ENCODE measurements around the gene CCDC159.
"Not testable (repeated sequence)": the region's sequence is repeated elsewhere in the genome, so short reads cannot be mapped to it uniquely, and the experiment has no call there.

Gene CCDC159

GRCh38 chr19:11346104-11346940, at the start of gene CCDC159, which contains the start of gene TMEM205:
Gene CCDC159 (plus strand): TSS chr19:11346519. CDS start chr19:11346607, 88 bp downstream.
Gene TMEM205 (minus strand): TSS chr19:11346268. CDS start chr19:11345619, 649 bp downstream.
- DNase-seq, result peak; percentile 98

- DNase-seq, result no peak
Observed at GRCh38 chr19:11299946-11300810, 46.1 kb upstream of the CCDC159 start.

- no peak for DNase-seq
Observed at GRCh38 chr19:11300811-11301120, 45.6 kb upstream of the CCDC159 start.

- DNase-seq, result no peak
Observed at GRCh38 chr19:11304936-11305335, 41.4 kb upstream of the CCDC159 start.

GRCh38 chr19:11306337-11306736, 40.0 kb upstream of the CCDC159 start:
- DNase-seq, result no peak

GRCh38 chr19:11320278-11320995, 25.9 kb upstream of the CCDC159 start:
- DNase-seq, result not testable (repeated sequence)

- no peak for DNase-seq
Observed at GRCh38 chr19:11321191-11322126, 24.9 kb upstream of the CCDC159 start.

- no peak for DNase-seq
Observed at GRCh38 chr19:11322269-11323024, 23.9 kb upstream of the CCDC159 start.

- no peak for DNase-seq
Observed at GRCh38 chr19:11323601-11324078, 22.7 kb upstream of the CCDC159 start.

- peak; percentile 39 to 50 for DNase-seq
Observed at GRCh38 chr19:11324079-11324661, 22.1 kb upstream of the CCDC159 start.

GRCh38 chr19:11324748-11325389, 21.4 kb upstream of the CCDC159 start:
- DNase-seq, result no peak

GRCh38 chr19:11325544-11325943, 20.8 kb upstream of the CCDC159 start:
- DNase-seq, result no peak

- no peak for DNase-seq
Observed at GRCh38 chr19:11330127-11330526, 16.2 kb upstream of the CCDC159 start.

- DNase-seq, result no peak
Observed at GRCh38 chr19:11331502-11331901, 14.8 kb upstream of the CCDC159 start.

- no peak for DNase-seq
Observed at GRCh38 chr19:11332822-11333221, 13.5 kb upstream of the CCDC159 start.

GRCh38 chr19:11333838-11334237, 12.5 kb upstream of the CCDC159 start:
- not testable (repeated sequence) for DNase-seq

GRCh38 chr19:11335449-11336146, 10.7 kb upstream of the CCDC159 start:
- DNase-seq, result no peak

- no peak for DNase-seq
Observed at GRCh38 chr19:11337080-11337479, 9.2 kb upstream of the CCDC159 start.

GRCh38 chr19:11338121-11338520, 8.2 kb upstream of the CCDC159 start:
- no peak for DNase-seq

All from activated T-cell treated with anti-CD3 and anti-CD28 coated beads, Interleukin-2, amount 50 U/mL, for 48 hours (primary cell).